Keratinocyte (primary cell): Measurements from ENCODE around the gene TTC13.

Experiments used
- CTCF ChIP-seq, 3 experiments: IDR thresholded peaks in 1 of 3; conservative IDR thresholded peaks in 1 of 3; optimal IDR thresholded peaks in 1 of 3; 2 replicates in 2 of 3; 3 replicates in 1 of 3; pipeline versions ENCODE3 to v1.5.1; 2011; ENCODE audit warnings: low read length in 3 of 3, mild to moderate bottlenecking in 3 of 3, moderate library complexity in 2 of 3, control low read depth in 1 of 3, inconsistent platforms in 1 of 3; ENCODE audit not compliant: insufficient read depth in 2 of 3; ENCODE audit errors: extremely low read depth in 1 of 3
- EZH2 ChIP-seq: IDR thresholded peaks from one replicate; pipeline ENCODE4 v1.6.1; 2012; ENCODE audit warnings: inconsistent platforms, mild to moderate bottlenecking, low read length, moderate library complexity

- TF ChIP-seq CTCF (optimal IDR thresholded peaks at IDR 0.05 in 1 of 3, IDR thresholded peaks at IDR 0.05 in 1 of 3, conservative IDR thresholded peaks at IDR 0.05 in 1 of 3; ENCODE audit: extremely low read depth in 1 of 3, insufficient read depth in 2 of 3, low read length in 3 of 3), result no peak
- TF ChIP-seq EZH2, result no peak
These were observed 77.0 kb downstream of the TTC13 start for GRCh38 chr1:230901671-230902070.
